HepG2 (cell line): ENCODE measurements around the gene LYZL2. TPM values are rescaled to one million over a fixed set of nuclear protein-coding genes. Genes with fewer than 3 reads are reported as not detected.
A peak's percentile ranks its signal among the peaks of the same experiment; 100 is the strongest.

Experiments
- ATF7-NPFF ChIP-seq: sonication (generic); formaldehyde crosslinking; IDR thresholded peaks from 2 replicates; pipeline ENCODE4 v1.8.1; 2023; ENCODE audit warnings: mild to moderate bottlenecking, low read depth, missing genetic modification reagents, moderate library complexity
- EED ChIP-seq: sonication (generic); formaldehyde crosslinking; IDR thresholded peaks from 2 replicates; pipeline ENCODE4 v1.5.0; 2020; ENCODE audit warnings: mild to moderate bottlenecking, missing genetic modification reagents
- ERF ChIP-seq: IDR thresholded peaks from 2 replicates; pipeline ENCODE4 v1.6.1; 2018; ENCODE audit warnings: missing biosample characterization, missing genetic modification reagents
- ETV6 ChIP-seq: sonication (generic); formaldehyde crosslinking; conservative IDR thresholded peaks from 2 replicates; pipeline ENCODE4 v1.4.0; 2020; ENCODE audit warnings: missing genetic modification reagents
- FOSL1 ChIP-seq: sonication (generic); formaldehyde crosslinking; IDR thresholded peaks from 2 replicates; pipeline ENCODE4 v1.9.0; 2021; ENCODE audit warnings: missing genetic modification reagents, borderline replicate concordance
- KDM5A ChIP-seq: fragments of 200-600 bp; sonication (generic); IDR thresholded peaks from 2 replicates; pipeline ENCODE4 v1.7.0; 2018; ENCODE audit warnings: antibody characterized with exemption, mild to moderate bottlenecking, low read length, borderline replicate concordance
- KLF9 ChIP-seq: IDR thresholded peaks from 2 replicates; pipeline ENCODE4 v1.6.1; 2016; ENCODE audit warnings: low read depth
- LRRFIP1 ChIP-seq: sonication (generic); formaldehyde crosslinking; conservative IDR thresholded peaks from 2 replicates; pipeline ENCODE4 v1.4.0; 2020; ENCODE audit warnings: missing genetic modification reagents
- MNT ChIP-seq: fragments of 450-650 bp; IDR thresholded peaks from 2 replicates; pipeline ENCODE4 v1.6.1; 2016
- MTF1 ChIP-seq: sonication (generic); formaldehyde crosslinking; IDR thresholded peaks from 2 replicates; pipeline ENCODE4 v1.5.0; 2020; ENCODE audit warnings: missing genetic modification reagents
- MTF2 ChIP-seq: sonication (generic); formaldehyde crosslinking; IDR thresholded peaks from 2 replicates; pipeline ENCODE4 v1.5.0; 2020; ENCODE audit warnings: missing genetic modification reagents, borderline replicate concordance
- NFIC ChIP-seq: IDR thresholded peaks from 2 replicates; pipeline ENCODE4 v1.6.1; 2012; ENCODE audit warnings: mild to moderate bottlenecking, low read length, inconsistent platforms
- PBX3 ChIP-seq: sonication (generic); formaldehyde crosslinking; IDR thresholded peaks from 2 replicates; pipeline ENCODE4 v1.8.1; 2023; ENCODE audit warnings: missing genetic modification reagents, inconsistent platforms, borderline replicate concordance
- RXRA ChIP-seq: sonication (generic); formaldehyde crosslinking; IDR thresholded peaks from 2 replicates; pipeline ENCODE4 v1.5.1; 2020; ENCODE audit warnings: missing genetic modification reagents
- SIN3B ChIP-seq: fragments of 150-350 bp; IDR thresholded peaks from 2 replicates; pipeline ENCODE4 v1.6.1; 2014; ENCODE audit warnings: low read length
- SOX13 ChIP-seq, 3 experiments: fragments of 450-650 bp in 1 of 3; sonication (generic) in 1 of 3; formaldehyde crosslinking in 1 of 3; IDR thresholded peaks in 2 of 3; conservative IDR thresholded peaks in 1 of 3; 2 replicates each; pipeline versions ENCODE4 v1.5.0 to v1.6.1; 2016 to 2020; ENCODE audit warnings: antibody characterized with exemption in 1 of 3, mild to moderate bottlenecking in 1 of 3, missing compliant biosample characterization in 1 of 3, missing genetic modification reagents in 1 of 3, moderate library complexity in 1 of 3
- SP5 ChIP-seq: IDR thresholded peaks from 2 replicates; pipeline ENCODE4 v1.6.1; 2016; ENCODE audit warnings: low read depth, borderline replicate concordance
- ZNF10 ChIP-seq: sonication (generic); formaldehyde crosslinking; IDR thresholded peaks from 2 replicates; pipeline ENCODE4 v1.4.0; 2020; ENCODE audit warnings: mild to moderate bottlenecking, low read depth, missing genetic modification reagents, borderline replicate concordance
- ZNF24 ChIP-seq: fragments of 450-650 bp; IDR thresholded peaks from 2 replicates; pipeline ENCODE4 v1.6.1; 2017; ENCODE audit warnings: antibody characterized with exemption, mild to moderate bottlenecking
- ZNF614 ChIP-seq: IDR thresholded peaks from 2 replicates; pipeline ENCODE4 v1.6.1; 2018; ENCODE audit warnings: missing biosample characterization, missing genetic modification reagents, inconsistent platforms, borderline replicate concordance
- ZNF660 ChIP-seq: sonication (generic); formaldehyde crosslinking; IDR thresholded peaks from 2 replicates; pipeline ENCODE4 v1.5.1; 2020; ENCODE audit warnings: mild to moderate bottlenecking, low read depth, missing genetic modification reagents, borderline replicate concordance
- ZSCAN31 ChIP-seq: sonication (generic); formaldehyde crosslinking; IDR thresholded peaks from 2 replicates; pipeline ENCODE4 v1.5.0; 2020; ENCODE audit warnings: low read depth, mild to moderate bottlenecking, missing genetic modification reagents
- ZXDC ChIP-seq: sonication (generic); formaldehyde crosslinking; IDR thresholded peaks from 2 replicates; pipeline ENCODE4 v1.5.0; 2020; ENCODE audit warnings: mild to moderate bottlenecking, missing genetic modification reagents
- polyA plus RNA-seq, 8 experiments: library from polyadenylated mRNA; depleted of rRNA in 3 of 8; stranded (reverse) in 7 of 8; unstranded in 1 of 8; fragments of >200 nt; fragmentation: Illumina TruSeq in 4 of 8; extraction: Trizol in 4 of 8; gene quantifications; 2 replicates each; pipeline versions ENCODE4 v1.2.1 to v1.2.3, GENCODE V29; 2011 to 2016; ENCODE audit warnings: low read depth in 4 of 8, missing spikeins in 1 of 8, mixed read lengths in 1 of 8; ENCODE audit not compliant: insufficient read depth in 1 of 8
- total RNA-seq, 5 experiments: library from RNA; depleted of rRNA; stranded (reverse); fragments of >200 nt; fragmentation: Illumina TruSeq; extraction: Trizol; gene quantifications; 2 replicates each; pipeline ENCODE4 v1.2.3, GENCODE V29; 2016; ENCODE audit warnings: low read depth in 1 of 5

Gene LYZL2
- total and polyA plus RNA-seq, 2 of the 13 experiments (the other 11 are each of a cell fraction or from before 2014, with no cell fraction given) = 0.20 to 0.63 TPM

GRCh38 chr10:30583778-30584415, 45.7 kb downstream of the LYZL2 start (continued):
- TF ChIP-seq ZXDC (CRISPR knock-in tag) (no peak), PBX3 (no peak), MNT (no peak), ATF7-NPFF (CRISPR knock-in tag) (no peak), EED (CRISPR knock-in tag) (no peak), LRRFIP1 (CRISPR knock-in tag) (no peak), ERF (CRISPR knock-in tag) (peak; percentile 25; the same call in 1 of the 2 replicates), RXRA (no peak; the same call in 1 of the 2 replicates), NFIC (no peak), SOX13 (IDR thresholded peaks at IDR 0.05) (peak; percentile 44; the same call in 1 of the 2 replicates), SOX13 (CRISPR knock-in tag; conservative IDR thresholded peaks at IDR 0.05 in 1 of 2, IDR thresholded peaks at IDR 0.05 in 1 of 2) (peak in 1 of 2 experiments; percentile 87; a peak in 2 of 4 replicates), ZNF660 (CRISPR knock-in tag) (no peak), ZSCAN31 (CRISPR knock-in tag) (no peak), SIN3B (no peak), KDM5A (no peak), ZNF10 (CRISPR knock-in tag) (no peak), SP5 (no peak), ZNF24 (no peak), FOSL1 (CRISPR knock-in tag) (no peak), KLF9 (no peak), MTF1 (CRISPR knock-in tag) (no peak), MTF2 (CRISPR knock-in tag) (no peak), ZNF614 (CRISPR knock-in tag) (no peak), ETV6 (no peak)
